Lower leg skin (tissue), 4 donors: ENCODE results near the gene GPRC5C. TPM values are rescaled to one million over a fixed set of nuclear protein-coding genes. Genes with fewer than 3 reads are reported as not detected.

Source experiments
- DNase-seq, 2 donors: peaks; one replicate each; pipeline ENCODE4 v3.0.0-alpha.2; 2019; ENCODE audit warnings: low spot score in 2 of 2
- H3K4me3 ChIP-seq: fragments of 200-600 bp; sonication (generic); 2 replicates; pipeline ENCODE4 v1.5.1; 2017; ENCODE audit warnings: mild to moderate bottlenecking, low read depth; ENCODE audit not compliant: poor library complexity, severe bottlenecking
- CTCF ChIP-seq, 3 donors: fragments of 450-650 bp; IDR thresholded peaks; one replicate each; pipeline ENCODE4 v1.5.1; 2016; ENCODE audit warnings: antibody characterized with exemption in 3 of 3, mild to moderate bottlenecking in 3 of 3, moderate library complexity in 2 of 3
- POLR2A ChIP-seq, 2 donors: fragments of 450-650 bp; IDR thresholded peaks; one replicate each; pipeline ENCODE4 v1.6.1; 2016 to 2017; ENCODE audit warnings: antibody characterized with exemption in 2 of 2, mild to moderate bottlenecking in 1 of 2, moderate library complexity in 1 of 2
- WGBS, 2 donors: methylation state at CpG; one replicate each; pipeline ENCODE4 v1.1.5; 2018; 5-methylcytosine and 5-hydroxymethylcytosine counted together
- intact Hi-C: fragments of 100-400 bp; cut with DNase I; formaldehyde crosslinking; loops from one replicate; pipeline ENCODE4 v1.15.0; 2023; ENCODE audit warnings: low total_unique reads
- total RNA-seq, 4 donors: library from RNA; depleted of rRNA; stranded (reverse); fragments of >200 nt; gene quantifications; one replicate each; pipeline ENCODE4 v1.1.0, GENCODE V29; 2016

GPRC5C gene
- total RNA-seq, 4 donors from 2014 or later: 80.3 to 147 (median 99.1) TPM

GRCh38 chr17:74415608-74416396 lies 16.1 kb upstream of the GPRC5C start:
- DNase-seq: no peak
- 90% methylated on average over 13 of the region's 13 CpGs for WGBS, 2 donors
- intact Hi-C loops: no loop called here
- TF ChIP-seq CTCF (IDR thresholded peaks at IDR 0.05) (no peak), POLR2A (IDR thresholded peaks at IDR 0.05) (no peak)
- no peak overlapping the region for H3K4me3 ChIP-seq

- DNase-seq: no peak
Observed at GRCh38 chr17:74417178-74418045, 14.5 kb upstream of the GPRC5C start.

GRCh38 chr17:74419928-74420411 lies 11.9 kb upstream of the GPRC5C start:
- TF ChIP-seq POLR2A (IDR thresholded peaks at IDR 0.05) (no peak), CTCF (IDR thresholded peaks at IDR 0.05) (no peak)
- no peak overlapping the region for H3K4me3 ChIP-seq
- 78 to 84% methylated on average over 10 of the region's 10 CpGs for WGBS, 2 donors
- intact Hi-C loops: no loop called here
- no peak for DNase-seq

More at GRCh38 chr17:74417178-74418045, 14.5 kb upstream of the GPRC5C start:
- TF ChIP-seq POLR2A (IDR thresholded peaks at IDR 0.05) (no peak), CTCF (IDR thresholded peaks at IDR 0.05) (peak in 1 of 3 donors; percentile 13)
- intact Hi-C loops: no loop called here
- 48 to 66% methylated on average over 12 of the region's 12 CpGs for WGBS, 2 donors
- no peak overlapping the region for H3K4me3 ChIP-seq

- no peak overlapping the region for H3K4me3 ChIP-seq
- TF ChIP-seq CTCF (IDR thresholded peaks at IDR 0.05) (no peak), POLR2A (IDR thresholded peaks at IDR 0.05) (no peak)
- 88 to 89% methylated on average over 7 of the region's 7 CpGs for WGBS, 2 donors
- no peak for DNase-seq
- intact Hi-C loops: no loop called here
Observed at GRCh38 chr17:74424117-74424516, 7.8 kb upstream of the GPRC5C start.

GRCh38 chr17:74424657-74425056 lies 7.2 kb upstream of the GPRC5C start:
- no peak for DNase-seq
- intact Hi-C loops: no loop called here
- WGBS, 2 donors: 43 to 49% methylated on average over 13 to 14 of the region's 14 CpGs
- H3K4me3 ChIP-seq: no peak overlapping the region
- TF ChIP-seq POLR2A (IDR thresholded peaks at IDR 0.05): no peak
- TF ChIP-seq CTCF (IDR thresholded peaks at IDR 0.05): no peak
